Naive B cell (primary cell): ENCODE data around the gene SIL1. TPM values are rescaled to one million over a fixed set of nuclear protein-coding genes. Genes with fewer than 3 reads are reported as not detected.
A peak's percentile ranks its signal among the peaks of the same experiment; 100 is the strongest.
"Not testable (repeated sequence)": the region's sequence is repeated elsewhere in the genome, so short reads cannot be mapped to it uniquely, and the experiment has no call there.

ENCODE experiments used
- ATAC-seq, 2 donors: fragments of 150-1000 bp; cut with Tn5 transposase; 2 replicates each; pipeline ENCODE4 v1.10.0; 2021; ENCODE audit warnings: low read depth in 2 of 2, mild to moderate bottlenecking in 2 of 2, moderate library complexity in 2 of 2
- DNase-seq: peaks from one replicate; pipeline ENCODE4 v3.0.0; 2022
- H3K27ac Mint-ChIP-seq, 6 donors: one replicate each; pipeline ENCODE4 v1.8.0; 2020 to 2022; ENCODE audit warnings: mild to moderate bottlenecking in 6 of 6, mixed read lengths in 6 of 6, moderate library complexity in 5 of 6, inconsistent platforms in 2 of 6
- H3K27me3 Mint-ChIP-seq, 3 donors: one replicate each; pipeline ENCODE4 v1.8.0; 2021 to 2022; ENCODE audit warnings: mixed read lengths in 3 of 3, mild to moderate bottlenecking in 1 of 3
- H3K36me3 Mint-ChIP-seq, 2 donors: one replicate each; pipeline ENCODE4 v1.8.0; 2020 to 2022; ENCODE audit warnings: mixed read lengths in 2 of 2, inconsistent platforms in 1 of 2, mild to moderate bottlenecking in 1 of 2
- H3K4me1 Mint-ChIP-seq, 3 donors: one replicate each; pipeline ENCODE4 v1.8.0; 2020 to 2022; ENCODE audit warnings: mixed read lengths in 3 of 3, inconsistent platforms in 1 of 3, mild to moderate bottlenecking in 1 of 3, moderate library complexity in 1 of 3
- H3K4me3 Mint-ChIP-seq, 8 donors: one replicate each; pipeline ENCODE4 v1.8.0; 2020 to 2022; ENCODE audit warnings: mild to moderate bottlenecking in 8 of 8, mixed read lengths in 8 of 8, moderate library complexity in 8 of 8, inconsistent platforms in 2 of 8
- H3K9me3 Mint-ChIP-seq, 7 donors: one replicate each; pipeline ENCODE4 v1.8.0; 2020 to 2022; ENCODE audit warnings: mixed read lengths in 7 of 7, mild to moderate bottlenecking in 5 of 7, inconsistent platforms in 2 of 7, moderate library complexity in 1 of 7
- polyA plus RNA-seq, 6 donors: library from polyadenylated mRNA; unstranded; fragments of 300-500 nt; fragmentation: Illumina TruSeq; gene quantifications; one replicate each; pipeline ENCODE4 v1.2.3, GENCODE V29; 2021; ENCODE audit warnings: low read depth in 6 of 6

The SIL1 gene
- polyA plus RNA-seq, 6 donors from 2014 or later = 9.1 to 18.7 (median 13.6) TPM

DNA sequence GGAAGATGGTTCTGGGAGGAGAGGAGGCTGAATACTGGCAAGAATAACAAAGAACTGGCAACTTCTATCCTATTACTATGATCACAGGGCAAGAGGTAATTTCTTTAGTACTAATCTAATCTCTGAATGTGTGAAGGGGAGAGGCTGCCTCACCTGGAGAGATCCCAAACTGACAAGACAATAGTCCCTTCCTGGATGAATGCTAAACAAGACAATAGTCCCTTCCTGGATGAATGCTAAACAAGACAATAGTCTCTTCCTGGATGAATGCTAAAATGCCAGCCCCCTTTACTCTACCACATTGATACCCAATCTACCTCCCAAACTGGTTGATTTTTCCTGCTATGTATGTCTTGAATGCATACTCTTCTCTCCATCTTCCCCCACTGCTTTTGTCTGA lies 145.2 kb downstream of the SIL1 start:
- Mint-ChIP-seq H3K36me3 (peaks cover 0 to 15% of the 10 kb centered on the region in 2 donors), H3K4me1 (no peaks in the 10 kb centered on the region), H3K27ac (no peak overlapping the region), H3K9me3 (peaks cover 0 to 1% (median 0%) of the 10 kb centered on the region in 7 donors), H3K27me3 (no peaks in the 10 kb centered on the region), H3K4me3 (no peak overlapping the region)
- DNase-seq (no peak), ATAC-seq (no peak)

DNA sequence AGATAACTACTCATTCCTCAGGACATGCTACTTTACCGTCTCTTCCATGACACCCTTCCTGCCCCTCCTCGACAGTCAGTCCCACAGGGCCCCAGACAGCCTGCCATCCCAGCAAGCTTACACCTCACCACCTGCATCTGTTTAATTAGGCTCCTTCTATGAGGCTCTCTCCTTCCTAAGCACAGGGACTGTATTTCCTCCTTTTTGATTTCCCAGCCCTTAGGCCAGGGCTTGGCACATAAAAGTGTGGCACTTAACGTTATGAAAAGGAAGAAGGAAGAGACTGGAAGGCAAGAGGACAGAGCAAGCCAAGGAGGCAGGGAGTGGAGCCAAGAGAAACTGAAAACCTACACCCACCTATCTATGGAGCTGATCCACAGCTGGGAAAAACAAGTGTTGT lies 146.8 kb downstream of the SIL1 start:
- H3K4me1 Mint-ChIP-seq = no peaks in the 10 kb centered on the region
- H3K9me3 Mint-ChIP-seq = no peaks in the 10 kb centered on the region
- H3K36me3 Mint-ChIP-seq = peaks cover 0 to 15% of the 10 kb centered on the region in 2 donors
- peak overlapping the region in 1 of 6 donors; percentile 12 for H3K27ac Mint-ChIP-seq
- DNase-seq (no peak), ATAC-seq (no peak)
- H3K27me3 Mint-ChIP-seq = no peaks in the 10 kb centered on the region
- no peak overlapping the region for H3K4me3 Mint-ChIP-seq

DNA sequence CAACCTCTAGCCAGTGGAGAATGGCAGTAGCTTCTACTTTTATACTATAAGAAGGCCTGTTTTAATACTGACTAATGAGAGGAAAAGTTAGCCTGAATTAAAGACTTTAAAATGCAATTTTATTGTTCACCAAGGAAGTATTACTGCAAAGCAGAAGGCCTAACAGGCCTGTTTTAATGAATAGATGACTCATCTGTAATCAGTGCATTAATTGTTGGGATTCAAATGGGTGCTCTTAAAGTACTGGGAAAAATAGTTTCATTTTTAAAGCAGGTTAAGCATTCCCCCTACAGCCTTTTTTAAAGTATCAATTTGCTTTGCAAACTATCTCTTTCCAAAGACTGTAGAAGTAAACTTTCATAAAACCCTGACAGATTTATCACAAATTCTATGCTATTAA lies 147.7 kb downstream of the SIL1 start:
- H3K4me1 Mint-ChIP-seq = no peaks in the 10 kb centered on the region
- H3K4me3 Mint-ChIP-seq = no peak overlapping the region
- peaks cover 0 to 15% of the 10 kb centered on the region in 2 donors for H3K36me3 Mint-ChIP-seq
- DNase-seq = no peak
- H3K27me3 Mint-ChIP-seq = no peaks in the 10 kb centered on the region
- H3K27ac Mint-ChIP-seq = no peak overlapping the region
- no peak for ATAC-seq
- H3K9me3 Mint-ChIP-seq = no peaks in the 10 kb centered on the region

DNA sequence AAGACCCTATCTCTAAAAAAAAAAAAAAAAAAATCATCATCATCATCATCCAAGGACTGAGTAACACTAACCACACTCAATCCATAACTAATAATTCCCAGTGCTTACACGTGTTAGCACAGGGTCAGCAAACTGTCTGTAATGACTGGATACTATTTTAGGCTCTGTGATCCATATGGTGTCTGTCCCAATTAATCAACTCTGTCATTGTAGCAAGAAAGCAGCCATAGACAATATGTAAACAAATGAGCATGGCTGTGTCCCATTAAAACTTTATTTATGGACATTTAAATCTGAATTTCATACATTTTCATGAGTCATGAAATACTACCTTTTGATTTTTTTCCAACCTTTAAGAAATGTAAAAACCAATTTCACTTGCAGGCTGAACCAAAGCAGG lies 148.4 kb downstream of the SIL1 start:
- Mint-ChIP-seq H3K9me3 (no peaks in the 10 kb centered on the region), H3K36me3 (peaks cover 0 to 15% of the 10 kb centered on the region in 2 donors), H3K4me1 (no peaks in the 10 kb centered on the region), H3K4me3 (no peak overlapping the region), H3K27ac (no peak overlapping the region), H3K27me3 (no peaks in the 10 kb centered on the region)
- ATAC-seq (no peak), DNase-seq (no peak)

DNA sequence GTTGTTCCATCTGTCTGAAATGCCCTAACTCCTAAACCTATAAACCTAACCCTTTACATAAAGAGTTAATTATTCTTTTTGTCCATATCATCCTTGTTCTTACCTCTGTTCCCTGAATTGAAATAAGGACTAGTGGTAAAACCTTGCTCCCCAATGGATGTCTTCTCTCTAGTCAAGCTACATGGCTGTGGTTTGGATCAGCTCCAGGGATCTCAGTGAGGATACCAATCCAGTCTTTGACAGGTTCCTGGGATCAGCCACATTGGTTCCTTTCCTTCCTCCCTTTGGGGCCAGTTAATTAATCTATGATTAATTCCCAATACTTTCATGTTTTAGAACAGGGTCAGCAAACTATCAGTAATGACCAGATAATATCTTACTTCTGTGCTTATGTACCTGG lies 151.6 kb downstream of the SIL1 start:
- no peaks in the 10 kb centered on the region for H3K27me3 Mint-ChIP-seq

DNA sequence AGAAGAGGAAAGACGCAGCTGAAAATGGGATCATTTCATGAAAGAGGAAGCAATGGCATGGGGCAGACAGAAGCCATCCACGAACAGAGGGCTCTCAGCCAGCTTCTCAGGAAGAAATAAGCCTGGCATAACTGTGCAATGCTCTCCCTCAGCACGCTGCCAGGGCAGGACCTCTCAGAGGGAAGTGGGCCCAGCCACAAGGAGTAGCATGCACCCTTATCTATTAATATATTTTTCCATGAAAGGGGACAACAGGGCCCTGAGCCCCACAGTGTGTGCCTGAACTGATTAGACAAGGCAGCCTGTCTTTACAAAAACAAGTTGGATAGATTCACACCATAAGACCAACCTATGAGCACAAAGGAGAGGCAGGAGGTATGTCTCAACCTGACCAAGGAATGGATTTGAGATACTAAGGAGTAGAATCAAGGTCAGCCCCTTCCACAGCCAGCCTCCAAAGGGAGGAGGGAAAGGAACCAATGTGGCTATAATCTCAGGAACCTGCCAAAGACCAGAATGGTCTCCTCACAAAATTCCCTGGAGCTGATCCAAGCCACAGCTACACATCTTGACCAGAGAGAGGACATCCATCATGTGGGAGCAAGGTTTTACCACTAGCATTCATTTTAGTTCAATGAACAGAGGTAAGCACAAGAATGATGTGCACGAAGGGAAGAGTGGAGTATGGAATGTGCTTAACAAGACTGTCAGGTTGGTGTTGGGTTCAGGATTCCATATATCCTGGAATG lies 154.8 kb downstream of the SIL1 start:
- Mint-ChIP-seq H3K27me3 (no peaks in the 10 kb centered on the region), H3K9me3 (peaks cover 0 to 5% (median 0%) of the 10 kb centered on the region in 7 donors), H3K4me3 (no peak overlapping the region), H3K36me3 (peaks cover under 1 to 23% of the 10 kb centered on the region in 2 donors), H3K27ac (no peak overlapping the region), H3K4me1 (no peaks in the 10 kb centered on the region)
- DNase-seq (no peak), ATAC-seq (no peak)

More for the DNA sequence above, 151.6 kb downstream of the SIL1 start:
- DNase-seq = no peak
- Mint-ChIP-seq H3K4me1 (no peaks in the 10 kb centered on the region), H3K4me3 (no peak overlapping the region), H3K9me3 (no peaks in the 10 kb centered on the region), H3K27ac (no peak overlapping the region), H3K36me3 (peaks cover 0 to 26% of the 10 kb centered on the region in 2 donors)
- no peak for ATAC-seq

DNA sequence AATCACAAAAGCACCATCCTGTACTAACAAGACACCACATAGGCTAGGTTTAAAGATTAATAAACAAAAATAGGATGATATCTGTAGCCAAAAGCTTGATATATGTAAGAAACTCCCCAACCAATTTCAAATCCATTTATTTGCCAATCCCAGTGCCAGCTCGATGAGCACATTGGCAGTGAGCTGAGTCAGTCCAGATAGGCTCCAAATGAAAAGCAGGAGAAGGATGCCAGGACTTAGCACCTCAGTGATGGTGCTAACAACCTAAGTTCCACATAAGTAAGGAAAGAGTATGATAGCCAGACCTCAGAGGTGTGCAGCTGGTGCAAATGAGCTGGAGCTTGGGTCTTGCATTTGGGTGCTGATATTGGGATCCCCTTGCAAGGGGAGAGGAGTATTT lies 158.1 kb downstream of the SIL1 start:
- DNase-seq (no peak), ATAC-seq (no peak)
- Mint-ChIP-seq H3K27ac (no peak overlapping the region), H3K4me1 (no peaks in the 10 kb centered on the region), H3K9me3 (peaks cover 4 to 25% (median 13%) of the 10 kb centered on the region in 7 donors), H3K4me3 (no peak overlapping the region), H3K27me3 (no peaks in the 10 kb centered on the region), H3K36me3 (peaks cover 21 to 47% of the 10 kb centered on the region in 2 donors)

DNA sequence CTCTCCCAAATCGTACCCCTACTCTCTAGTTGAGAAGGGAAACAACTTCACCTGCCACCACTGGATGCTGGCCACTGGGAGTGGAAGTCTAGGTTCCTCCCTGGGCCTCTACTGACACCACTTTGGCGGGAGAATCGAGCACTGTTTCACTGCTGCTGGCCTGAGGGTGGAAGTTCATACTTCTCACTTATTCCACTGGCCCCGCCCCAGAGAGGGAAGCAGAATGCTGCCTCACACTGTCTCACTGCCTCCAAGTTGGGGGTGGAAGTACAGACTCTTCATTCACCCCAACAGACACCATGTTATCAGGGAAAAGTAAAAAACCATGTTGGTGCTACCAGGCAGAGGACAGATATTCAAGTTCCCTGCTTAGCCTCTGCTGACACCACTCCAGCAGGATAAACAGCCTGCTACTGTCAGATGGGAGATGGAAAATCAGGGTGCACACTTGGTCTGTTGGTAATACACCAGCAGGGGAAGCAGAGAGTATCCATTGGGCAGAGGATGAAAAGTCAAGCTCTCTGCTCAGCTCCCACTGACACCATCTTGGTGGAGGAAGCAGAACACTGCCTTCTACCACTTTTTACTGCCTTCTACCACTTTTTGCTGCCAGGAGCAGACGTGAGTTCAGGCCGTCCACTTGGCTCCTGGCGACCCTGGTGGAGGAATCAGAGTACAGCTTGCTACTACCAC lies 159.4 kb downstream of the SIL1 start:
- no peak for ATAC-seq
- Mint-ChIP-seq H3K27me3 (no peaks in the 10 kb centered on the region), H3K4me3 (no peak overlapping the region), H3K27ac (no peak overlapping the region), H3K9me3 (peaks cover 4 to 25% (median 13%) of the 10 kb centered on the region in 7 donors), H3K36me3 (peaks cover 26 to 47% of the 10 kb centered on the region in 2 donors), H3K4me1 (no peaks in the 10 kb centered on the region)
- DNase-seq = no peak

DNA sequence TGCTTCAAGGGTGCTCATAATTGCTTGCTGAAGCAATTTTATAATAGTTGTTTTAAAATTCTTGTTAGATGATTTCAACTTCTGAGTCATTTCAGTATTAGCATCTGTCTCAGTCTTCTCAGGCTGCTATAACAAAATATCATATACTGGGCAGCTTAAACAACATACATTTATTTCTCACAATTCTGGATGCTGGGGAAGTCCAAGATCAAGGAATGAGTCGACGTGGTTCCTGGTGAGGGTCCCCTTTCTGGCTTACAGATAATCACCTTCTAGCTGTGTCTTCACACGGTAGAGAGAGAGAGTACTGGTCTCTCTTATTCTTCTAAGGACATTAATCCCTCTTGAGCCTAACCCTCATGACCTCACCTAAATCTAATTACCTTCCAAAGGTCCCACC lies 160.4 kb downstream of the SIL1 start:
- Mint-ChIP-seq H3K36me3 (peaks cover 36 to 52% of the 10 kb centered on the region in 2 donors), H3K9me3 (peaks cover 11 to 35% (median 15%) of the 10 kb centered on the region in 7 donors), H3K27me3 (no peaks in the 10 kb centered on the region), H3K4me3 (no peak overlapping the region), H3K27ac (no peak overlapping the region), H3K4me1 (no peaks in the 10 kb centered on the region)
- no peak for DNase-seq
- ATAC-seq = no peak

DNA sequence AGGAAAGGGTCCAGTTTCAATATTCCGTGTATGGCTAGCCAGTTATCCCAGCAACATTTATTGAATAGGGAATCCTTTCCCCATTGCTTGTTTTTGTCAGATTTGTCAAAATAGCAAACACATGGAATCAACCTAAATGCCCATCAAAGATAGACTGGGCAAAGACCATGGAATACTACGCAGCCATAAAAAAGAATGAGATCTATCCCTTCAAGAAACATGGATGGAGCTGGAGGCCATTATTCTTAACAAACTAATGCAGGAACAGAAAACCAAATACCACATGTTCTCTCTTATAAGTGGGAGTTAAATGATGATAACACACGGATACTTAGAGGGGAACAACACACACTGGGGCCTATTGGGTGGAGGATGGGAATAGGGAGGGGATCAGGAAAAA lies 161.8 kb downstream of the SIL1 start:
- H3K4me1 Mint-ChIP-seq, DNase-seq, H3K27me3 Mint-ChIP-seq, H3K4me3 Mint-ChIP-seq, H3K27ac Mint-ChIP-seq, ATAC-seq: not testable (repeated sequence)
- Mint-ChIP-seq H3K36me3 (peaks cover 36 to 42% of the 10 kb centered on the region in 2 donors), H3K9me3 (peaks cover 11 to 41% (median 16%) of the 10 kb centered on the region in 7 donors)

DNA sequence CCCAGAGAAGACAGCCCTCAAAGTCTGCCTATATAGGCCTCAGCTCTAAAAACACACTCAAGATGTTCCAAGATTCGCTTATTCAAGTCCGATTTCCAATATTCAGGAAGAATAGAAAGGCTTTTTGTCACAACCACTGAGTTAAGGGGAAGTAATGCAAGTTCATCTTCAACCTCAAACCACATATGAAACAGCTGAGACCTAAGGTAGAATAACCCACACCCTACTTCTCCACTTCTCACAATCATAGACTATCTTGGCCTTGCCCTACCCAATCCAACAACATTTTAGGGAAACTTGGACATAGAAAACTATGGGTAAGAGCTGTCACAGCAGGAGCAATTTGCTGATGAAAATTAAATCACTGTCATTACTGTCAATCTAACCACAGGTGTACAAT lies 171.0 kb downstream of the SIL1 start:
- H3K4me3 Mint-ChIP-seq = no peak overlapping the region
- no peaks in the 10 kb centered on the region for H3K27me3 Mint-ChIP-seq
- no peak for DNase-seq
- H3K36me3 Mint-ChIP-seq = peaks cover 15 to 16% of the 10 kb centered on the region in 2 donors
- H3K4me1 Mint-ChIP-seq = no peaks in the 10 kb centered on the region
- H3K27ac Mint-ChIP-seq = no peak overlapping the region
- peaks cover 0 to 2% (median under 1%) of the 10 kb centered on the region in 7 donors for H3K9me3 Mint-ChIP-seq
- ATAC-seq = no peak

DNA sequence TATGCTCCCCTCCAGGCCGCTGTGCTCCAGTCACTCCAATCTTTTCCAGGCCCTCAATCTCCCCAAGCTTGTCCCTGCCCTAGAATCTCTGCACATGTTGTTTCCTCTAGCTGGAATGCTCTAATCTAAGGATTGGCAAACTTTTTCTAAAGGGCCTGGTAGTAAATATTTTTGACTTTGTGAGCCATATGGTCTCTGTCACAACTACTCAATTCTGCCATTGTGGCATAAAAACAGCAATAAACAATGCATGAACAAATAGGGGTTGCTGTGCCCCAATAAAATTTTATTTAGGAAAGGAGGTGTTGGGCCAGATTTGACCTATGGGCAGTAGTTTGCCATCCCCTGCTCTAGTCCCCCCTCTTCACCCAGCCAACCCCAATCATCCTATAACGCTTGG lies 172.5 kb downstream of the SIL1 start:
- peaks cover 15 to 19% of the 10 kb centered on the region in 2 donors for H3K36me3 Mint-ChIP-seq
- H3K27ac Mint-ChIP-seq = no peak overlapping the region
- H3K9me3 Mint-ChIP-seq = no peaks in the 10 kb centered on the region
- no peaks in the 10 kb centered on the region for H3K4me1 Mint-ChIP-seq
- DNase-seq = no peak
- ATAC-seq = no peak
- H3K4me3 Mint-ChIP-seq = no peak overlapping the region
- no peaks in the 10 kb centered on the region for H3K27me3 Mint-ChIP-seq

DNA sequence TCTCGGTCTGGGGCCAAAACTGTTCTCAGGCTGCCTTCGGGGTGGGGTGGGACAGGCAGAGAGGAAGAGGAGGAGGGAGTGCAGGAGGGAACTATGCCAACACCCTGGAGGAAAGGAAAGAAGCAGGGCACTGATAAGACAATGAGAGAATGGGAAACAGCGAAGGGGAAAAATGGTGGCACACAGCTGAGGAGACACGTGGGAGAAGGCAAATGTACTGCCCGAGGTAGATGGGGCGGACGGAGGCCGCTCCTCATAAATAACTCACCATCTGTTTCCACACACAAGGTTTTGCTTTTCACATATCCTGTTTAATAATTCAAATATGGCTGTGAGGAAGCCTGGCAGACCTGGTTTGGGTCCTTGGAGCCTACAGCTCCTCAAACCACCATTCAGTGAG lies 174.9 kb downstream of the SIL1 start:
- DNase-seq (no peak), ATAC-seq (no peak)
- Mint-ChIP-seq H3K4me3 (no peak overlapping the region), H3K27ac (no peak overlapping the region), H3K9me3 (no peaks in the 10 kb centered on the region), H3K4me1 (no peaks in the 10 kb centered on the region), H3K27me3 (no peaks in the 10 kb centered on the region), H3K36me3 (peaks cover 17 to 37% of the 10 kb centered on the region in 2 donors)

DNA sequence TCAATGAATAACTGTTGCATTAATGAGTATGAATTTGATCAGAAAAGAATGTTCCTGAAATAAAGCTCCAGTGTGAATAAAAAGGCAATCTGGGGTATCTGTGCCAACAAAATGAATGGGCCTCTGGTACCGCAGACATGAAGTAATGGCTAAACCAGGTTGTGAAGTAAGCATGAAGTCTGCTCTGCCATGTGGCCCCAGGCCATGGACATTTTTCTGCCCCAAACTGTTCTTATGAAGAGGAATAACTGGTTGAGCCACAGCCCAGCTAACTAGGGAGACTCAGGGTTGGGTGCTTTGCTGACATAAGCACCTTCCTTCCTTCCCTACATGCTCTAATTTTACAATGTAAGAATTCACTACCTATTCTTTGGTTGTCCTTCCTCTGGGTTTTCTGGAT lies 175.6 kb downstream of the SIL1 start:
- H3K36me3 Mint-ChIP-seq = peaks cover 25 to 42% of the 10 kb centered on the region in 2 donors
- H3K27me3 Mint-ChIP-seq = no peaks in the 10 kb centered on the region
- no peak overlapping the region for H3K27ac Mint-ChIP-seq
- ATAC-seq (no peak), DNase-seq (no peak)
- H3K9me3 Mint-ChIP-seq = no peaks in the 10 kb centered on the region
- H3K4me3 Mint-ChIP-seq = no peak overlapping the region
- no peaks in the 10 kb centered on the region for H3K4me1 Mint-ChIP-seq
